Head of caudate nucleus (tissue), 42 donors: ENCODE data around the gene NHS.
A peak's percentile ranks its signal among the peaks of the same experiment; 100 is the strongest.

Source experiments
- DNase-seq, 42 donors: peaks; one replicate each; pipeline versions ENCODE4 v3.0.0 to v3.0.0-alpha.2; 2020 to 2021; ENCODE audit warnings: mixed read lengths in 7 of 42
- intact Hi-C: fragments of 100-400 bp; cut with DNase I; formaldehyde crosslinking; loops from one replicate; pipeline ENCODE4 v1.15.0; 2022

NHS gene

DNA sequence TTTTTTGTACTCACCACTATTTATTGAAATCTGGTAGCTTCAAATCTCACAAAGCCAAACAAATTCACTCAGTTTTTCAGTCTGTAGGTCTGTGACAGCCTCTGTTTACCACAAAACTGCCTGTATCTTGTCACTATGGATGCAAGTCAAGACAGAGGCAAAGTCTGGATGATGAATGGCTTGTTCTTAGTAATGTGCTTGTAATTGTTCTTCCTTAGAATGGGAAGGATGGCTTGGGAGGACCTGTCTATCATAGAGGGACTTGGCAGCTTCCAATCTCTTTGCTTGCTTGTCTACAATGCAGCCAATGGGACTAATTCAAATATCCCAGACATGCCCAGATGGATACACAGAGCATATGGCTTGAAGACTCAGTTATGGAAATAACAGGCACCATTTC lies 221.1 kb downstream of the NHS start:
- intact Hi-C loops: no loop called here
- no peak for DNase-seq

DNA sequence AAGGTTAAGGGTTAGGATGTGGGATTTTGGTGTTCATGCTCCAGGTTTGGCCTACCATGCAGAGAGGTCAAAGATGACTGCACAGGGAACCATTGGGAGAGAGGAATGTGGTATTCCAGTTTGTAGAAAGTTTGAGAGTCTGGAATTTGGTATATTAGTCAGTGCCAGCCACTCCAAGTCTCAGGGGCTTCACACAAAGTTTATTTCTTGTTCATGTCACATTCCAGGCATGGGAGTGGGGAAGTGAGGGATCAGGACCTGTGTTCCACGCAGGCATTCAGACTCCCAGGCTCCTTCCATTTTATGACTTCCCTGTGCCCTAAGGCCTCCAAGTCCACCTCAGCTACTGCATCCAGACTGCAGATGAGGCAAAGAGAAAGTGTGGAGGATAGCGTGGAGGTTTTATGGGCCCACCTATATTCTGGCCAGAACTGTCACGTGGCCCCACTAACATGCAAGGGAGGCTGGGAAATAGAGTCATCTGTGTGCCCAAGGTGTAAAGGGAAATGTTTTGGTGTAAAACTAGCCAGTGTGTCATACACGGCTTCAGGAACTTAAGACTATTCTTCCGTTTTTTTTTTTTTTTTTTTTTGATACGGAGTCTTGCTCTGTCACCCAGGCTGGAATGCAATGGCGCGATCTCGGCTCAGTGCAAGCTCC lies 221.7 kb downstream of the NHS start:
- DNase-seq: no peak
- intact Hi-C loops: no loop called here

DNA sequence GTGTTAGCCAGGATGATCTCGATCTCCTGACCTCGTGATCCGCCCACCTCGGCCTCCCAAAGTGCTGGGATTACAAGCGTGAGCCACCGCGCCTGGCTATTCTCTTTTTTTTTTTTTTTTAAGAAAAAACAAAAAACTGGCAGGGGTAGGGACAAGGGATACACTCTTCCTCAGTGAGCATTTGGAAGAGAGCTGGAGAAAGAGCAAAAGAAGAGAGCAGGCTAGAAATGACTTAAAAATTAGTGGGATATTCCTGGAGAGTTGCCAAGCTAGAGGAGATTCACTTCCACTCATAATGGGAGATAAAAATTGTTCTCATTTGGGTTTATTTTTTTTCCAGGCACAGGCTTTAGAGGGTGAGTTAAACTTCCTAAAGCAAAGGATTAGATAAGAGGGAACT lies 222.3 kb downstream of the NHS start:
- DNase-seq: no peak
- intact Hi-C loops: no loop called here

DNA sequence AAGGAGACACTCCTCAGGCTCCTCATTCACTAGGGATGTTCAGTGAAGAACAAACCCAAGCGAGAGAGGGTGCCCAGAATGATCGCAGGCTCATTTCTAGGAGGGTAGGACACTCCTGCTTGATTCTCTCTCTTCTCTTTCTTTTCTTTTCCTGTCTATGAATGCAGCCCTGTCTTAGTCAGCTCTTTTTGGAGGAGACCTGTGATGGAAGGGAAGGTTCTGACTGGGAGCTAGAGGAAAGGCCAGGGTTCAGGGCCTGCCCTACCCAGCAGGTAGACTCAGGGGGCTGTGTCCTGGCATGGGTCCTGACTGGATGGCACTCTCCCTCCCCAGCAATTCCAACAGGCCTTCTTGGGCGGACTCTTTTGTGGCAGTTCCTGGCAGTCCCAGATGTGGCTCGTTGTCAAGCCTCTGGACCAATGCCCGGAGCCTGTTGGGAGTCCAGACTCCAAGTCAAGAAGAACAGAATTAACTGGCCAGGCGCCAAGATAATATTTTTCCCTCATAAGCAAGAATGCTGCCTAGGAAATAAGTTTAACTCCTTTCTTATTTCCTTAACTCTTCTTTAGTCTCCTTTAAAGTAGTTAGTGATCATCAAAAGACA lies 222.9 kb downstream of the NHS start:
- peak in 35 of 42 donors; percentile 3 to 50 (median 22) for DNase-seq
- intact Hi-C loops: no loop called here

DNA sequence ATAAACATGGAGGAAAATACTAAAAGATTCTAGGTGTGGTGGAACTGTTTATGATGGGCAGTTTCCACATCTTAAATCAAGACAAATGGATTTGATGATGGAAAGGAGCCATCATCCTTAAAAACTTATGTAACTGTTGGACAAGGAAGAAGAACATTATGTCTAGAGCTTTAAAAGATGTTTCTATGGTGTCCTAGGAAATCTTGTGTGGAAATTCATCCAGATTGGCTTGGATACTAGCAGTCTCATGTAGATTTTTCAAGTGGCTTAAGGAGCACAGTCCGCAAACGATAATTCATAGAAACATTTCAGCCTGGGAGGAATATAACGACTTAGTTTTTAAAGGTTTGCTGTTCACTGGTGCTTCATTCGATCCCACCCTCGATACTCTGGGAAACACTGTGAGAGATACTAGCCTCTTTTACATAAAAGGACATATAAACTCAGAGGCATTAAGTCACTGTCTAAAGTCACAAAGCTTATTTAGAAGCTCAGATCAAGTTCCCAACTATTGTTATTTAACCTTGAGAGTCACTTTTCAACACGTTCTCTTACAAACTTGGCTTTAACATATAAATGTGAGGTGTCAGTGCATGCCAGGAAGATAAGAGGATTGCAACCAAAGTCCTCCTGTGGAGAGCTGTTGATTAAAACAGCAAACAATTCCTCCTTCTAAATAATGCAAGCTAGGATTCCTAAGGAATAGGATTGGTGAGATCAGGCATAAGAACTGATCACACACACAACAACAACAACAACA lies 226.6 kb downstream of the NHS start:
- no peak for DNase-seq
- intact Hi-C loops: no loop called here

DNA sequence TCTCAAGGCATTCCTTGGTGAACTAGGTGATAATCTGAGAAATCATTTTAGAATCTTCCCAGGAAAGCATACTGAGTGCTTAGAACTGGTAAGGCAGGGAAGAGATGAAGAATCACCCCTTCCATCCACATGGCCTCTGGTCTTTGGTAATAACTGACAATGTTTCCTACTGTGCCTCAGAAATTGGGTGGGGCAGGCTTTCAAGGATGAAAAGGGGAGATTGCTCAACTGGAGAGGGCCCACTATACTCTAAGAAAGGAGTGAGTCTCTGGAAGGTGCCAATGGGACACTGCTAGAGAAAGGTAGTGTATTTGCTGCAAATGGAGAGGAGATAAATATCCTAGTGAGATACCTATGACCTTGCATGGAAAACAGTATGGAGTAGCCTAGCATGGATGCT lies 227.2 kb downstream of the NHS start:
- no peak for DNase-seq
- intact Hi-C loops: no loop called here

DNA sequence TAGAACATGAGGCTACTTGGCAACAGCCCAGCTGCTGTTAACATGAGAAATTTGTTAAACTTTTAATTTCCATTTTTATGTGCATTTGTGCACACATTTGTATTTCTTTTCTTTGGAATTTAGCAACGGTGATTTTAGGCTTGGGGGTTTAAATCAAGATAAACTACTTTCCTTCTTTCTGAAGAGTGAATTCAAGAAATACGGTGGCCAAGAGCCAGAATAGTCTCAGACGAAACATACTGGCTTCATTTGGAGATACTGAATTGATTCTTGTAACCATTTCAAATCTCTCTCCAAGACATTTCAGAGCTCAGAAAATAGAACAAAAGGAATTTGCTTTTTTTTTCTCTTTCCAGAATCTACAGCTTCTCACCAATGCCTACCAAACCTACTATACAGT lies 228.2 kb downstream of the NHS start:
- no peak for DNase-seq
- intact Hi-C loops: no loop called here

DNA sequence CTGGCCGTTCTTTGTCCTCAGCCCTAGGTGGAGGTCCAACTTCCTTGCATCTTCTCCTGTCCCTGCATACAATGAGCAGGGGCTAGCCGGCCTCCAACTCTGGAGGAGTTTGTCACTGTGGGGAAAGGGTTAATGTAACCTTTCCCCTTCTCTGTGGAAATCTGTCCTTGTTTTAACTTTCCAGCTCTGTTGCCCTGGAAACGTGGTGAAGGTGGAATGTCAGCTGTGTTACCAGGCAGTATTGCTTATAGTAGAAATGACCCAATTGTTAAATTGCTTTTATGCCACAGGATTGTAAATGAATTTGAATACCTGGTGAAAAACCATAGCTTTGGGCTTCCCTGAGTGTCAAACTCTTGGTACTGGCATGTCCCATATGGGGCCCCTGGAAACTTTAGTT lies 230.7 kb downstream of the NHS start:
- DNase-seq: no peak
- intact Hi-C loops: no loop called here

DNA sequence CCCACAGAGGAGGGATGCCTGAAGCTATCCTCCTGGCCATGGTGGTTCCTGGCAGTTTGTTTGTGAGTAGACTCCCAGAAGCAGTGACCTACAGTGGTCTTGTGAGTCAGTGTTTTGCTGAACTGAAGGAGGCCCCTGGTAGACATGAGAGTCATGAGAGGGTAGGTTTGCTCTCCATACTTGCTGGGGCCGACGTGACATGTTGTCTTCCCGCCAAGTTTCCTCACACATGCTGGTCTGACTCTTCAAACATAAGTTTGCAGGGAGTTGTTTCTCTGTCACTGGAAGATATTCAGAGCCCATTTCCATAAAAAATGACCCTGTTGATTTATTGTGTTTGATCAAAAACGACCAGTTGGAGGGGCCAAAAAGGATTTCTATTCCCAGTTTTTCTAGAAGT lies 231.2 kb downstream of the NHS start:
- intact Hi-C loops: no loop called here
- DNase-seq: no peak

DNA sequence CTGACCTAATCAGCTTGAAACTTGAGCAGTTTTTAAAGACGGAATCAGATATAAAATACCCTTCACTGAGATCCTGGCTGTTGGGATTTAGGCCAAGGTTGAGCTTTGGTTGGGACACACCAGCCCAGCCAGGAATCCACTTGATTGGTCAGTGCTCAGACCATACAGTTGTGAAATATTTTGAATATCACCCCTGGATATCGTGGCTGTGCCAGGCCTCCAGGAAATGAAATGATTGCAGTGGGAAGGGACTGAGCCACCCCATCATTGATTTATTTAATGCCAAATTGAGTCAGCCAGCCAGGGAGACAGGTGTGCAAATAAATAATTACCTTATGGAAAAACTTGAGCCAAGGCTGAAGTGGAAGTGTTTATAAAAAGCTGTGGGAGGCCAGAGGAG lies 233.9 kb downstream of the NHS start:
- intact Hi-C loops: no loop called here

DNA sequence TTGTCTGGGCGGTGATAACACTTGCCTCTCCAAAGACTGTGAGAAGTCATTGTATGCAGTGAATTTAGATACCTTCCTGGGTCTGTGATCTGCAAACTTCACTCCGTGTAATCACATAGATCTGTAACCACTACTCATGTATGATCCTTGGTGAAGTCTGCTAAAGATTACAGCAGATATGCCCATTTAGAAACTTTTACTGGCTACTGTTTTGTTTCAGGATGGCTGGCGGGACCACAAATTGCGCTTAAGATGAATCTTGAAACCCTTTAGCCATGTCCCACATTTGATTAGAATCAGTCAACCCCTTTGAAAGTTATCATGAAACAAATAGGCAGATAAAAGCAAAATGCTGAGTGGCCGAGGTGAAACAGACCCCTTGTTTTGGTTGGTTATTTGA lies 235.8 kb downstream of the NHS start:
- intact Hi-C loops: no loop called here
- no peak for DNase-seq

More for the DNA sequence above, 233.9 kb downstream of the NHS start:
- no peak for DNase-seq

DNA sequence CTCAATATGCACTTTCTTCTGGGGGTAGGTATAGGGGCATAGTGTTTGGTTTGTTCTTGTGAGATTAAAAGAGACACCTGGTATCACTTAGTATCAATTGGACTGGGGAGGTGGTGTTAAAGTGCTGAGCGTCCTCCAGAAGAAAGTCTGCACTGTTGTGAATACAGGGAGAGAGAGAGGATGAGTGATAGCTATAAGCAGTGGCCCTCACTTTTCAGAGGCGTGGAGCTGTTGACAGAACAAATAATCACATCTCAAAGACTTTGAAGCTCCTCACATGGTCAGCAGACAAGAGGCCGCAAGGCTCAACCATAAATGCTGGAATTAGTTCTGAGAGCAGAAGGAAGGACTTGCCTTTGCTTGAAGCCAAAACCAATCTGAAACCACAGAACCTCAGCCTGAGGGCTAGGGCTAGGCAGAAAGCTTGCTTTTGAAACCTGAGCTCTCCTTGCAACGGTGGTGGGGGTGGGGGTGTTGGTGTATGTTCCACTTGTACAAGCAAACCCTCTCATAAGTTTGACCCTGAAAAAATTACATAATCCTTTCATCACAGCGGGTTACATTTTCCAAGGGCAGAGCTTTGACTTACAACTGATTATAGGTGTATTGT lies 239.1 kb downstream of the NHS start:
- no peak for DNase-seq
- intact Hi-C loops: no loop called here

DNA sequence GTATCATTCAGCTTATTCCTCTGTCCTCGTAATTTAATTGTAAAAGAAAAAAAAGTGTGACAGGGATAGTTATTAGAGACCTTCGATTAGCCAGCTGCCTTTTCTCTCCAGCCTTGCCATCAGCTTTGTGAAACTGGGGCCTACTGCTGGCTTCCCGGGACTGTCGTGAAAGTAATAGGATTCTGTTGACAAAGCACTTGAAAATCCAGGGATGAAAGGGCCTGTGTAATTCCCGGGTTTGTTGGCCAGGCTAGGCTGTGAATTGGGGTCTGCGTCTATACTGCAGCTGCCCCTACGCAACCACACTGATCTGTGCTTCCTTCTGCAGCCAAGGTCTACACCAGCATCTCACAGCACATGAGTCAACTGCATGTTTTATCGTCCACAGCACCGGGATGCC lies 241.9 kb downstream of the NHS start:
- intact Hi-C loops: no loop called here
- DNase-seq: no peak

DNA sequence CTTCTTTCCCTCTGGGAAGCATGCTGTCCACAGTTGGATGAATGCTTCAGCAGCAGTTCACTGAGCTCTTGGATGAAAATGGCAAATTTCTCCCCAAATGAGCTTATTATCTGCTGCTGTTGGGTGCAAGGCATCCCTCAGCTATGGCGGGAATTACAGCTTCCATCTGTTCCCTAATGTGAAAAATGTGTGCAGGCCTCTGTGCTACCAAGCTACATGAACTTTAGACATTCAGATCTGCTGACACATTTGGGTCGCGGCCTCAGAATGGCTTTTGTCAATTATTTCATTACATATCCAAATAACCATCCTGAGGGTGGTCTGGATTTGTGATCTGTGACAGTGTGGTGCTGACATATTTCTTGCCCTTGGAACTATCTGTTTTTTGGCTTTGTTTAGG lies 242.8 kb downstream of the NHS start:
- intact Hi-C loops: no loop called here
- DNase-seq: no peak

DNA sequence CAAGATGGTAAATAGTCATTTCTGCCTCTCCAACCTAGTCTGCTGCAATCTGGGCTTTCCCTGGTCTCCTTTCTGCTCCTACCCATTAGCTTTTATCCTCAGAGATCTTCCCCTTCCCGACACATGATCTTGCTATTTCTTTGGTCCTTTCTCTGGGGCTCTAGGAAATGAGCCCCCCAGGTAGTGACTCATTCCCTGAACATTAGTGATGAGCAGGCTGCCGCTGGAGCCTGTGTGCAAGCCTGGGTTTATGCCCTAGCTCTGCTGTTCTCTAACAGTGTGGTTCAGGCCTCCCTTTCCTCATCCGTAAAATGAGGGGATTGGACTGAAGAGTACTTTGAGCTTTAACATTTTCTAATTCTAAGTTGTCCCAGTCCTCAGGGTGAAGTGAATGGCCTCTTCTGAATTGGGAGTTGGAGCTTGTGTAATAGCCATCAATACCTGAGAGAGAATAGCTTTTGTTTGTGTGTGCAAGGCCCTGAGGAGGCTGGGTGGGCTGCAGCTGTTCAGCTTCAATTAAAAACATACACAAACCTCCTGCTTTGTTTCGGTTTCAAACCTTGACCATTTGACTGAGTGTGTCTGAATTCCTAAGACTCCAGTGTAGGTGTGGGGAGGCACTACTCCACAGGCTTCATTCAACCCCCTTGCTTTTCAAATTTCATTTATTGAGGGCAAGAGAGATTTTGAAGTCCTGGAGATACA lies 246.7 kb downstream of the NHS start:
- intact Hi-C loops: no loop called here
- DNase-seq: no peak

DNA sequence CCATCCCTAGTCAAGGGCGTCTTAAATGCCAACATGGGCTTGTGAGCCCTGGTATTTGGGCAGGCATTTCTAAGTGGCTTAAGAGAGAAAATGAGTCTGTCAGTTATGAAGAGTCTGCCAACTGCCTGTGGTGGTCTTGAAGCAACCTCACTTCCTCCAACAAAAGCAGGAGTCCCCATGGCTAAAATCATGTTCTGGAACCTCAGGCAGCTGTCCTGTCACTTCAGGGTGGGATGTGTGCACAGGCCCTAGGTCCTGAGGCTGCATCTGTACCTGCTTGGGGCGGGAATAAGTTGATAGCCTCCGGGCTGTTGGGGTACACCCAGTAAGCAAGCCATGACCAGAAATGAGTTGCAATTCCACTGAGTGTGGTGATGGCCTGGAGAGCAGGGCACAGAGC lies 247.3 kb downstream of the NHS start:
- DNase-seq: no peak
- intact Hi-C loops: no loop called here

DNA sequence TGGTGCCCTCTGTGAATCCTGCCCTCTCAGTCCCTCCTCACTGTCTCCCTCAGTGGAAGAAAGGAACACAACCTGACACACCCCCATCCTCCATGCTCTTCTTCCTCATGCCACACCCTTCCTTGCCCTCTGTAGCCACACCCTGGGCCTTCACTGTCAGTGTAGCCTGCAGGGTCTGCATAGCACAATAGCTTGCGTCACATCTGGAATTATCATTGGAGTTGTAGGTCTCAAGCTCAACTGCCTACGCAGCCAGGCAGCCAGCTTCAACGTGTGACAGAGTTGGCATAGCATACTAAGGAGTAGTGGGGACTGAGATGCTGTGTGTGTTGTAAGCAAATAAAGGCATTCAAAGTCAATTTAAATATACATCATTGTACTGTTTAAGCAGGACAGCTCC lies 248.8 kb downstream of the NHS start:
- no peak for DNase-seq
- intact Hi-C loops: no loop called here

DNA sequence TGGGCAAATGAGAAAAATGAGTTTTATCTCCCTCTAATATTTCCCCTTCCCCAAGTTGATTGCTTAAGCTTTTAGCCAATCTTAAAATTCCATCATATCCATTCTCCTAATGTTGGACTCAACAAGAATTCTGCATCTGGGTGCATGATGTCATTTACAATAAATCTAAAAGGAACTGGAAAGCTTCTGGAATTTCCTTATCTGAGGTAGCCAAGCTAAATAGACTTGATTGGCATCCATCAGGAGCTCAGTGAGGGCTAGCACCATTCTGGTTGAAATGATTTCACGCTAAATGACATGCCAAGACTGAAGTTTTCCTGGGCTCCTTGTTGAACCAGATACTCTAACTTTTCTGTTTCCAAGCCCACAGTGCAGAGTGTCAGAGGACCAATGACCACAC lies 252.0 kb downstream of the NHS start:
- intact Hi-C loops: no loop called here

DNA sequence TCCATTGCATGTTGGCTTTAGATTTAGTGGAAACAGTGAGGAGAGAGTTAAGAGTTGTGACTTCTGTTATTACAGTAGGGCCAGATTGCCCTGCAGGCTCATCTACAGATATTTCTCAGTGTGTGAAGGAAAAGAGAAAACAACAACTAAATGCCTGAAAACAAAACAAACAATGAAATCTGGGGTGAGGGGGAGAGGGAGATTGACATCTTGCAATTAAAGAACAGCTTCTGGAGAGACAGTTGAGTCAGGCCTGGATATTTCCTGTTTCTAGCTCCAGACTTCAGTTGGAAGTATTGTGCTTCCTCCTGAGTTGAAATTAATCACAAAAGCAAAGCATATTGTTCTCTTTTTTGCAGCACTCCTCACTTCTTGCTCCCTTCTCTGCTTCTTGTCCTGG lies 254.0 kb downstream of the NHS start:
- no peak for DNase-seq
- intact Hi-C loops: no loop called here

More for the DNA sequence above, 252.0 kb downstream of the NHS start:
- DNase-seq: no peak

DNA sequence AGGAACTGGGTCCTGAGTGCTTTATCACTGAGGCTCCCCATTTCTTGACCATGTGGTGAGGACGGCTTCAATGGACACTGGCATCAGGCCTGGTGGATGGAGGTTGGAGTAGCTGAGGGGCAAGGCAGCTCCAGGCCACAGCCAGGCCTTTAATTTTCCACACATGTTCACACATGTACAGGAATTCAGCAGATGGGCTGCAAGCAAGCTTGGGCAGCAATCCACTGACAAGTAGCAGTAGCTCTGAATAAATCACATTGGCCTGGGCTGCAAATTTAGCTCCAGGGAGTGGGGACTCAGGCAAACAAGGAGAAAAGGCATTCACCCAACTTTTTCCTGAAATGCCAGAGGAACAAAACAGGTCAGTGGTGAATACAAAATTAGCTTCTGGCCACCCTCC lies 254.5 kb downstream of the NHS start:
- DNase-seq: no peak
- intact Hi-C loops: no loop called here
